SK-N-SH (cell line): Measurements from ENCODE around the gene MACROD1.

Source experiments
- IRF3 ChIP-seq: fragments of 150-350 bp; IDR thresholded peaks from 2 replicates; pipeline ENCODE4 v1.6.1; 2016; ENCODE audit warnings: mild to moderate bottlenecking, low read depth, low read length
- MEF2A ChIP-seq: IDR thresholded peaks from 2 replicates; pipeline ENCODE4 v1.4.0; 2012; ENCODE audit warnings: low read depth, borderline replicate concordance
- POLR2AphosphoS5 ChIP-seq: IDR thresholded peaks from 2 replicates; pipeline ENCODE4 v1.6.1; 2012; ENCODE audit warnings: low read depth, low read length
- TAF1 ChIP-seq: IDR thresholded peaks from 2 replicates; pipeline ENCODE4 v1.6.1; 2012; ENCODE audit warnings: low read depth, mild to moderate bottlenecking, low read length, moderate library complexity, borderline replicate concordance

GRCh38 chr11:64001484-64002420, 164.2 kb downstream of the MACROD1 start:
- TF ChIP-seq IRF3 (no peak), MEF2A (no peak), TAF1 (no peak), POLR2AphosphoS5 (no peak)
